HEK293 (cell line): ENCODE results near the gene LRRC15.

Experiments used
- BCL11A ChIP-seq: fragments of 450-650 bp; formaldehyde crosslinking; IDR thresholded peaks from 2 replicates; pipeline ENCODE4 v1.5.1; 2016; ENCODE audit warnings: low read depth, missing biosample characterization, missing genetic modification characterization
- KLF9 ChIP-seq: fragments of 450-650 bp; formaldehyde crosslinking; IDR thresholded peaks from 2 replicates; pipeline ENCODE4 v1.5.1; 2016; ENCODE audit warnings: missing biosample characterization, missing genetic modification characterization, low read depth
- SALL2 ChIP-seq: fragments of 450-650 bp; formaldehyde crosslinking; IDR thresholded peaks from 2 replicates; pipeline ENCODE4 v1.5.0; 2017; ENCODE audit warnings: missing biosample characterization, mild to moderate bottlenecking, missing genetic modification characterization, borderline replicate concordance
- SCRT1 ChIP-seq: fragments of 450-650 bp; formaldehyde crosslinking; IDR thresholded peaks from 2 replicates; pipeline ENCODE4 v1.5.1; 2016; ENCODE audit warnings: missing biosample characterization, missing genetic modification characterization, borderline replicate concordance
- ZBTB7A ChIP-seq: fragments of 450-650 bp; formaldehyde crosslinking; IDR thresholded peaks from 2 replicates; pipeline ENCODE4 v1.5.1; 2016; ENCODE audit warnings: low read depth, missing biosample characterization, missing genetic modification characterization
- ZNF169 ChIP-seq: fragments of 450-650 bp; formaldehyde crosslinking; IDR thresholded peaks from 2 replicates; pipeline ENCODE4 v1.5.1; 2016; ENCODE audit warnings: missing biosample characterization, missing genetic modification characterization
- ZNF175 ChIP-seq: fragments of 450-650 bp; formaldehyde crosslinking; IDR thresholded peaks from 2 replicates; pipeline ENCODE4 v1.5.1; 2016; ENCODE audit warnings: missing biosample characterization, missing genetic modification characterization
- ZNF2 ChIP-seq: fragments of 450-650 bp; formaldehyde crosslinking; IDR thresholded peaks from 2 replicates; pipeline ENCODE4 v1.5.1; 2016; ENCODE audit warnings: missing biosample characterization, missing genetic modification characterization
- ZNF211 ChIP-seq: fragments of 450-650 bp; formaldehyde crosslinking; IDR thresholded peaks from 2 replicates; pipeline ENCODE4 v1.5.1; 2016; ENCODE audit warnings: low read depth, missing biosample characterization, missing genetic modification characterization
- ZNF239 ChIP-seq: fragments of 450-650 bp; formaldehyde crosslinking; IDR thresholded peaks from 2 replicates; pipeline ENCODE4 v1.5.1; 2016; ENCODE audit warnings: missing biosample characterization, missing genetic modification characterization
- ZNF266 ChIP-seq: fragments of 450-650 bp; formaldehyde crosslinking; IDR thresholded peaks from 2 replicates; pipeline ENCODE4 v1.5.1; 2016; ENCODE audit warnings: missing biosample characterization, missing genetic modification characterization, low read depth
- ZNF501 ChIP-seq: fragments of 450-650 bp; formaldehyde crosslinking; IDR thresholded peaks from 2 replicates; pipeline ENCODE4 v1.5.1; 2016; ENCODE audit warnings: missing biosample characterization, missing genetic modification characterization
- ZNF530 ChIP-seq: fragments of 450-650 bp; formaldehyde crosslinking; IDR thresholded peaks from 2 replicates; pipeline ENCODE4 v1.5.1; 2016; ENCODE audit warnings: low read depth, missing biosample characterization, missing genetic modification characterization
- ZNF610 ChIP-seq: fragments of 450-650 bp; formaldehyde crosslinking; IDR thresholded peaks from 2 replicates; pipeline ENCODE4 v1.5.1; 2016; ENCODE audit warnings: missing biosample characterization, missing genetic modification characterization, borderline replicate concordance
- ZNF658 ChIP-seq: fragments of 450-650 bp; formaldehyde crosslinking; IDR thresholded peaks from 2 replicates; pipeline ENCODE4; 2016; ENCODE audit warnings: missing biosample characterization, missing genetic modification characterization
- ZNF670 ChIP-seq: fragments of 450-650 bp; formaldehyde crosslinking; IDR thresholded peaks from 2 replicates; pipeline ENCODE4 v1.5.1; 2016; ENCODE audit warnings: missing biosample characterization, missing genetic modification characterization, low read depth
- ZNF701 ChIP-seq: fragments of 450-650 bp; formaldehyde crosslinking; IDR thresholded peaks from 2 replicates; pipeline ENCODE4 v1.5.1; 2016; ENCODE audit warnings: missing biosample characterization, missing genetic modification characterization
- ZSCAN30 ChIP-seq: fragments of 450-650 bp; IDR thresholded peaks from 2 replicates; pipeline ENCODE4 v1.5.1; 2018; ENCODE audit warnings: missing biosample characterization, mild to moderate bottlenecking, missing genetic modification characterization, moderate library complexity
- TF ChIP-seq, protein P1 (sequence below): fragments of 450-650 bp; formaldehyde crosslinking; IDR thresholded peaks from 2 replicates; pipeline ENCODE4 v1.5.1; 2017; ENCODE audit warnings: missing biosample characterization, mild to moderate bottlenecking, missing genetic modification characterization, moderate library complexity
- TF ChIP-seq, protein P2 (sequence below): fragments of 450-650 bp; formaldehyde crosslinking; IDR thresholded peaks from 2 replicates; pipeline ENCODE4 v1.5.1; 2017; ENCODE audit warnings: missing biosample characterization, missing genetic modification characterization
- TF ChIP-seq, protein P3 (sequence below): fragments of 450-650 bp; formaldehyde crosslinking; IDR thresholded peaks from 2 replicates; pipeline ENCODE4 v1.5.1; 2016; ENCODE audit warnings: missing biosample characterization, missing genetic modification characterization
- TF ChIP-seq, protein P4 (sequence below): fragments of 450-650 bp; formaldehyde crosslinking; IDR thresholded peaks from 2 replicates; pipeline ENCODE4 v1.5.1; 2016; ENCODE audit warnings: missing biosample characterization, missing genetic modification characterization, borderline replicate concordance
- TF ChIP-seq, protein P5 (sequence below): fragments of 450-650 bp; formaldehyde crosslinking; IDR thresholded peaks from 2 replicates; pipeline ENCODE4 v1.5.1; 2016; ENCODE audit warnings: missing biosample characterization, missing genetic modification characterization
- TF ChIP-seq, protein P6 (sequence below): fragments of 450-650 bp; formaldehyde crosslinking; IDR thresholded peaks from 2 replicates; pipeline ENCODE4 v1.5.1; 2016; ENCODE audit warnings: missing biosample characterization, missing genetic modification characterization

The LRRC15 gene

DNA sequence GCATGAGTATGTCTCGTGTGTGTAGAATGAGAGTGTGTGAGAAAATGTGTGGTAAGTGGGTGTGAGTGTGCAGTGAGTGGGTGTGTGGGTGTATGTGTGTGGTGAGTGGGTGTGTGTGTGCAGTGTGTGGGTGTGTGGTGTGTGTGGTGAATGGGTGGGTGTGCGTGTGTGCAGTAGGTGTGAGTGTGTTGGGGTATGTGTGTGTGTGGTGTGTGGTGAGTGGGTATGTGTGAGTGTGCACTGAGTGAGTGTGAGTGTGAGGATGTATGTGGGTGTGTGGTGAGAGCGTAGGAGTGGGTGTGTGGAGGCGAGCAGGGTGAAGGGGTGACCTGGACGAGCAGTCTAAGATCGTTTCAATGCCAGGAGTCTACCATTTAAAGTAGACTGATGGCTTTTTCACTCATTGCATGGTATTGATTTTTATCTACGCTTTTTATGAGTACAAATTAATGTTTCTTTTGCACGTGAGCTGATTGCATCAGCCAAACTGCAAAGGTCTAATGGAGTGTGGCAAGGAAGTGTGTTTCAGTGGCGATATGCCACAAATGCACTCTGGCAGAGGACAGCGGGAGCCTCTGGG, 16.8 kb downstream of the LRRC15 start (continued):
- TF ChIP-seq, protein P1, sequence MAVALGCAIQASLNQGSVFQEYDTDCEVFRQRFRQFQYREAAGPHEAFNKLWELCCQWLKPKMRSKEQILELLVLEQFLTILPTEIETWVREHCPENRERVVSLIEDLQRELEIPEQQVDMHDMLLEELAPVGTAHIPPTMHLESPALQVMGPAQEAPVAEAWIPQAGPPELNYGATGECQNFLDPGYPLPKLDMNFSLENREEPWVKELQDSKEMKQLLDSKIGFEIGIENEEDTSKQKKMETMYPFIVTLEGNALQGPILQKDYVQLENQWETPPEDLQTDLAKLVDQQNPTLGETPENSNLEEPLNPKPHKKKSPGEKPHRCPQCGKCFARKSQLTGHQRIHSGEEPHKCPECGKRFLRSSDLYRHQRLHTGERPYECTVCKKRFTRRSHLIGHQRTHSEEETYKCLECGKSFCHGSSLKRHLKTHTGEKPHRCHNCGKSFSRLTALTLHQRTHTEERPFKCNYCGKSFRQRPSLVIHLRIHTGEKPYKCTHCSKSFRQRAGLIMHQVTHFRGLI (tag by site-specific recombination), result no peak
- no peak for TF ChIP-seq ZNF169
- peak; percentile 83; the same call in 1 of the 2 replicates for TF ChIP-seq ZNF701 (tag by site-specific recombination)
- peak; percentile 97 for TF ChIP-seq ZNF175
- peak; percentile 90; the same call in 1 of the 2 replicates for TF ChIP-seq ZNF658 (tag by site-specific recombination)
- TF ChIP-seq SALL2 (tag by site-specific recombination), result peak; percentile 83; the same call in 1 of the 2 replicates
- TF ChIP-seq ZNF266 (tag by site-specific recombination), result peak; percentile 83
- TF ChIP-seq ZNF211, result peak; percentile 51; the same call in 1 of the 2 replicates
- peak; percentile 97 for TF ChIP-seq KLF9 (tag by site-specific recombination)
- TF ChIP-seq, protein P2, sequence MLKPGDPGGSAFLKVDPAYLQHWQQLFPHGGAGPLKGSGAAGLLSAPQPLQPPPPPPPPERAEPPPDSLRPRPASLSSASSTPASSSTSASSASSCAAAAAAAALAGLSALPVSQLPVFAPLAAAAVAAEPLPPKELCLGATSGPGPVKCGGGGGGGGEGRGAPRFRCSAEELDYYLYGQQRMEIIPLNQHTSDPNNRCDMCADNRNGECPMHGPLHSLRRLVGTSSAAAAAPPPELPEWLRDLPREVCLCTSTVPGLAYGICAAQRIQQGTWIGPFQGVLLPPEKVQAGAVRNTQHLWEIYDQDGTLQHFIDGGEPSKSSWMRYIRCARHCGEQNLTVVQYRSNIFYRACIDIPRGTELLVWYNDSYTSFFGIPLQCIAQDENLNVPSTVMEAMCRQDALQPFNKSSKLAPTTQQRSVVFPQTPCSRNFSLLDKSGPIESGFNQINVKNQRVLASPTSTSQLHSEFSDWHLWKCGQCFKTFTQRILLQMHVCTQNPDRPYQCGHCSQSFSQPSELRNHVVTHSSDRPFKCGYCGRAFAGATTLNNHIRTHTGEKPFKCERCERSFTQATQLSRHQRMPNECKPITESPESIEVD, result peak; percentile 67; the same call in 1 of the 2 replicates
- TF ChIP-seq ZNF610, result 0 out of 2 replicates have a peak, but pooled peaks have one; percentile 31
- TF ChIP-seq, protein P3, sequence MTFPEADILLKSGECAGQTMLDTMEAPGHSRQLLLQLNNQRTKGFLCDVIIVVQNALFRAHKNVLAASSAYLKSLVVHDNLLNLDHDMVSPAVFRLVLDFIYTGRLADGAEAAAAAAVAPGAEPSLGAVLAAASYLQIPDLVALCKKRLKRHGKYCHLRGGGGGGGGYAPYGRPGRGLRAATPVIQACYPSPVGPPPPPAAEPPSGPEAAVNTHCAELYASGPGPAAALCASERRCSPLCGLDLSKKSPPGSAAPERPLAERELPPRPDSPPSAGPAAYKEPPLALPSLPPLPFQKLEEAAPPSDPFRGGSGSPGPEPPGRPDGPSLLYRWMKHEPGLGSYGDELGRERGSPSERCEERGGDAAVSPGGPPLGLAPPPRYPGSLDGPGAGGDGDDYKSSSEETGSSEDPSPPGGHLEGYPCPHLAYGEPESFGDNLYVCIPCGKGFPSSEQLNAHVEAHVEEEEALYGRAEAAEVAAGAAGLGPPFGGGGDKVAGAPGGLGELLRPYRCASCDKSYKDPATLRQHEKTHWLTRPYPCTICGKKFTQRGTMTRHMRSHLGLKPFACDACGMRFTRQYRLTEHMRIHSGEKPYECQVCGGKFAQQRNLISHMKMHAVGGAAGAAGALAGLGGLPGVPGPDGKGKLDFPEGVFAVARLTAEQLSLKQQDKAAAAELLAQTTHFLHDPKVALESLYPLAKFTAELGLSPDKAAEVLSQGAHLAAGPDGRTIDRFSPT, result no peak
- TF ChIP-seq ZNF2, result peak; percentile 78; the same call in 1 of the 2 replicates
- TF ChIP-seq, protein P4, sequence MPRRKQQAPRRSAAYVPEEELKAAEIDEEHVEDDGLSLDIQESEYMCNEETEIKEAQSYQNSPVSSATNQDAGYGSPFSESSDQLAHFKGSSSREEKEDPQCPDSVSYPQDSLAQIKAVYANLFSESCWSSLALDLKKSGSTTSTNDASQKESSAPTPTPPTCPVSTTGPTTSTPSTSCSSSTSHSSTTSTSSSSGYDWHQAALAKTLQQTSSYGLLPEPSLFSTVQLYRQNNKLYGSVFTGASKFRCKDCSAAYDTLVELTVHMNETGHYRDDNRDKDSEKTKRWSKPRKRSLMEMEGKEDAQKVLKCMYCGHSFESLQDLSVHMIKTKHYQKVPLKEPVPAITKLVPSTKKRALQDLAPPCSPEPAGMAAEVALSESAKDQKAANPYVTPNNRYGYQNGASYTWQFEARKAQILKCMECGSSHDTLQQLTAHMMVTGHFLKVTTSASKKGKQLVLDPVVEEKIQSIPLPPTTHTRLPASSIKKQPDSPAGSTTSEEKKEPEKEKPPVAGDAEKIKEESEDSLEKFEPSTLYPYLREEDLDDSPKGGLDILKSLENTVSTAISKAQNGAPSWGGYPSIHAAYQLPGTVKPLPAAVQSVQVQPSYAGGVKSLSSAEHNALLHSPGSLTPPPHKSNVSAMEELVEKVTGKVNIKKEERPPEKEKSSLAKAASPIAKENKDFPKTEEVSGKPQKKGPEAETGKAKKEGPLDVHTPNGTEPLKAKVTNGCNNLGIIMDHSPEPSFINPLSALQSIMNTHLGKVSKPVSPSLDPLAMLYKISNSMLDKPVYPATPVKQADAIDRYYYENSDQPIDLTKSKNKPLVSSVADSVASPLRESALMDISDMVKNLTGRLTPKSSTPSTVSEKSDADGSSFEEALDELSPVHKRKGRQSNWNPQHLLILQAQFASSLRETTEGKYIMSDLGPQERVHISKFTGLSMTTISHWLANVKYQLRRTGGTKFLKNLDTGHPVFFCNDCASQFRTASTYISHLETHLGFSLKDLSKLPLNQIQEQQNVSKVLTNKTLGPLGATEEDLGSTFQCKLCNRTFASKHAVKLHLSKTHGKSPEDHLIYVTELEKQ, result no peak
- no peak for TF ChIP-seq ZNF239
- peak; percentile 35; the same call in 1 of the 2 replicates for TF ChIP-seq SCRT1 (tag by site-specific recombination)
- peak; percentile 66 for TF ChIP-seq ZNF501
- TF ChIP-seq, protein P5, sequence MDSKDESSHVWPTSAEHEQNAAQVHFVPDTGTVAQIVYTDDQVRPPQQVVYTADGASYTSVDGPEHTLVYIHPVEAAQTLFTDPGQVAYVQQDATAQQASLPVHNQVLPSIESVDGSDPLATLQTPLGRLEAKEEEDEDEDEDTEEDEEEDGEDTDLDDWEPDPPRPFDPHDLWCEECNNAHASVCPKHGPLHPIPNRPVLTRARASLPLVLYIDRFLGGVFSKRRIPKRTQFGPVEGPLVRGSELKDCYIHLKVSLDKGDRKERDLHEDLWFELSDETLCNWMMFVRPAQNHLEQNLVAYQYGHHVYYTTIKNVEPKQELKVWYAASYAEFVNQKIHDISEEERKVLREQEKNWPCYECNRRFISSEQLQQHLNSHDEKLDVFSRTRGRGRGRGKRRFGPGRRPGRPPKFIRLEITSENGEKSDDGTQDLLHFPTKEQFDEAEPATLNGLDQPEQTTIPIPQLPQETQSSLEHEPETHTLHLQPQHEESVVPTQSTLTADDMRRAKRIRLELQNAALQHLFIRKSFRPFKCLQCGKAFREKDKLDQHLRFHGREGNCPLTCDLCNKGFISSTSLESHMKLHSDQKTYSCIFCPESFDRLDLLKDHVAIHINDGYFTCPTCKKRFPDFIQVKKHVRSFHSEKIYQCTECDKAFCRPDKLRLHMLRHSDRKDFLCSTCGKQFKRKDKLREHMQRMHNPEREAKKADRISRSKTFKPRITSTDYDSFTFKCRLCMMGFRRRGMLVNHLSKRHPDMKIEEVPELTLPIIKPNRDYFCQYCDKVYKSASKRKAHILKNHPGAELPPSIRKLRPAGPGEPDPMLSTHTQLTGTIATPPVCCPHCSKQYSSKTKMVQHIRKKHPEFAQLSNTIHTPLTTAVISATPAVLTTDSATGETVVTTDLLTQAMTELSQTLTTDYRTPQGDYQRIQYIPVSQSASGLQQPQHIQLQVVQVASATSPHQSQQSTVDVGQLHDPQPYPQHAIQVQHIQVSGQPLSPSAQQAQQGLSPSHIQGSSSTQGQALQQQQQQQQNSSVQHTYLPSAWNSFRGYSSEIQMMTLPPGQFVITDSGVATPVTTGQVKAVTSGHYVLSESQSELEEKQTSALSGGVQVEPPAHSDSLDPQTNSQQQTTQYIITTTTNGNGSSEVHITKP (tag by site-specific recombination), result peak; percentile 81
- peak; percentile 48; the same call in 1 of the 2 replicates for TF ChIP-seq BCL11A
- 0 out of 2 replicates have a peak, but pooled peaks have one; percentile 5 for TF ChIP-seq ZNF530
- peak; percentile 96; the same call in 1 of the 2 replicates for TF ChIP-seq ZNF670 (tag by site-specific recombination)
- TF ChIP-seq ZBTB7A (tag by site-specific recombination), result 0 out of 2 replicates have a peak, but pooled peaks have one; percentile 22
- TF ChIP-seq, protein P6, sequence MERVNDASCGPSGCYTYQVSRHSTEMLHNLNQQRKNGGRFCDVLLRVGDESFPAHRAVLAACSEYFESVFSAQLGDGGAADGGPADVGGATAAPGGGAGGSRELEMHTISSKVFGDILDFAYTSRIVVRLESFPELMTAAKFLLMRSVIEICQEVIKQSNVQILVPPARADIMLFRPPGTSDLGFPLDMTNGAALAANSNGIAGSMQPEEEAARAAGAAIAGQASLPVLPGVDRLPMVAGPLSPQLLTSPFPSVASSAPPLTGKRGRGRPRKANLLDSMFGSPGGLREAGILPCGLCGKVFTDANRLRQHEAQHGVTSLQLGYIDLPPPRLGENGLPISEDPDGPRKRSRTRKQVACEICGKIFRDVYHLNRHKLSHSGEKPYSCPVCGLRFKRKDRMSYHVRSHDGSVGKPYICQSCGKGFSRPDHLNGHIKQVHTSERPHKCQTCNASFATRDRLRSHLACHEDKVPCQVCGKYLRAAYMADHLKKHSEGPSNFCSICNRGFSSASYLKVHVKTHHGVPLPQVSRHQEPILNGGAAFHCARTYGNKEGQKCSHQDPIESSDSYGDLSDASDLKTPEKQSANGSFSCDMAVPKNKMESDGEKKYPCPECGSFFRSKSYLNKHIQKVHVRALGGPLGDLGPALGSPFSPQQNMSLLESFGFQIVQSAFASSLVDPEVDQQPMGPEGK (tag by site-specific recombination), result peak; percentile 48; the same call in 1 of the 2 replicates
- TF ChIP-seq ZSCAN30 (tag by site-specific recombination), result 0 out of 2 replicates have a peak, but pooled peaks have one; percentile 43
